RPMI7951 (cell line): ENCODE data around the gene ALDH5A1. TPM values are rescaled to one million over a fixed set of nuclear protein-coding genes. Genes with fewer than 3 reads are reported as not detected.

Experiments
- DNase-seq: peaks from one replicate; pipeline ENCODE4 v3.0.0-alpha.2; 2012; ENCODE audit warnings: low read depth
- total RNA-seq: library from RNA; depleted of rRNA; stranded (reverse); fragments of >200 nt; shearing (Covaris generic); gene quantifications from 2 replicates; pipeline ENCODE4 v1.2.3, GENCODE V29; 2014; rRNA removed

The ALDH5A1 gene
- total RNA-seq, 1 experiment from 2014 or later, result under 0.01 TPM

DNA sequence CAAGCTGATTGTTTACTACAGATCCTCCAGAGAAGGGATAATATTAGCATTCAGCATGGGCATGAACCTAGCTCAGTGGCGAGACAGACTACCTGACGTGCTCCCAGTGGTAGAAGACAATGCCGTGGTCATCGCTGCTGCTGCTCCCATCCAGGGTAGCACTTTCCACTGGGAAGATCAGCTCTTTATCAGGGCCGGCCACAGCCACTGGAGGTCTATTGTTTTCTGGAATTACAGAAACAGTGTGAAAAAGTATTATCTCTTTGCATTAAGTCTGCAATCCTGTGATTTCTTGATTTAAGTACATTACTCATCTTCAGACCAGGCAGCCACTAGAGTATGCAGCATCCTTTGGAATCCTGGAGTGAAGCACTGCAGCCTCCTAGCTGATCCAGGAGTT, 75.0 kb downstream of the ALDH5A1 start:
- DNase-seq, result no peak

DNA sequence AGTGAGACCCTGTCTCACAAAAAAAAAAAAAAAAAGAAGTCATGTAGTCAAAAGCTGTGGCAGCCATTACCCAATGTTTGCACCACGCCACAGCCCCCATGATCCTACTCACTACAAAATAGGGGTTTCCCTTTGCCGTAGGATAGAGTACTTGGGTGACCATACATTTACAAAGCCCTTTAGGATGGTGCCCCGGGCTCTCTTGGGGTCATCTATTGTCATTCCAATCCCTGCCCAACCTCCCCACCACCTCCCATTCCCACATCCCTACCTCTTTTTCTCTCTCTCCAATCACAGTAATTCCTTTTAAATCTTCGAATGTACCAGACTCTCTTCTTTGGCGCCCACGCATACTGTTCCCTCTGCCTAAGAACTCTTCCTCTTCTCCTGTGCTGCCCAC, 76.6 kb downstream of the ALDH5A1 start:
- no peak for DNase-seq

DNA sequence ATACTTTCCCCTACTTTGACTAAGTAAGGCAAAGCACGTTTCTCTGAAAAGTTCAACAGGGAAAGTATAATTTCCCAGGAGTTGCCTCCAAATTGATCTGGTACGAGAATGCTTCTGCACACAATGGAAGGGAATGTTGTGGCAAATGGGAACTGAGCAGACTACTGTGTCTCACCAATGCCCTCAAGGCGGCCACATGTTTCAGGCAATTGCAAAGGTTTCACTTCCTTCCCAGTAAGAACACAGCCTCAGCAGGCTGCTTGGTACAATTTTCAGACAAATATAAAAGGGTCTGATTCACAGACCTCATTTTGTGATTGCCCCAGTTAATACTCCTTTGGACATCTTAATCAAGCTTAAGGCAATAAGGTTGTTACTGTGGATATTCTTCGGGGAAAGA, 80.0 kb downstream of the ALDH5A1 start:
- peak; percentile 53 for DNase-seq

DNA sequence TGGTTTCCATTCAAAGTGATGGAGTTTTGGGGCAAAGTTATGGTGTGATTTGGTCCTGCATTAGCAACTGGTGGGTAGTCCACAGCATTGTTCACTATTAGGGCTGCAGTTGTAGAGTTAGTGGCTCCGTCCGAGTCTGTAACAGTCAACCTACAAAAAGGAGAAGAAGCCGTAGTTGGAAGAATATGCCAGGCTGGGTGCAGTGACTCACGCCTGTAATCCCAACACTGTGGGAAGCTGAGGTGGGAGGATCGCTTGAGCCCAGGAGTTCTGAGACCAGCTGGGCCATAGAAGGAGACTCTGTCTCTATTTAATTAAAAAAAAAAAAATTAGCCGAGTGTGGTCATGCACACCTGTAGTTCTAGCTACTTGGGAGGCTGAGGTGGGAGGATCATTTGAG, 81.7 kb downstream of the ALDH5A1 start:
- no peak for DNase-seq

DNA sequence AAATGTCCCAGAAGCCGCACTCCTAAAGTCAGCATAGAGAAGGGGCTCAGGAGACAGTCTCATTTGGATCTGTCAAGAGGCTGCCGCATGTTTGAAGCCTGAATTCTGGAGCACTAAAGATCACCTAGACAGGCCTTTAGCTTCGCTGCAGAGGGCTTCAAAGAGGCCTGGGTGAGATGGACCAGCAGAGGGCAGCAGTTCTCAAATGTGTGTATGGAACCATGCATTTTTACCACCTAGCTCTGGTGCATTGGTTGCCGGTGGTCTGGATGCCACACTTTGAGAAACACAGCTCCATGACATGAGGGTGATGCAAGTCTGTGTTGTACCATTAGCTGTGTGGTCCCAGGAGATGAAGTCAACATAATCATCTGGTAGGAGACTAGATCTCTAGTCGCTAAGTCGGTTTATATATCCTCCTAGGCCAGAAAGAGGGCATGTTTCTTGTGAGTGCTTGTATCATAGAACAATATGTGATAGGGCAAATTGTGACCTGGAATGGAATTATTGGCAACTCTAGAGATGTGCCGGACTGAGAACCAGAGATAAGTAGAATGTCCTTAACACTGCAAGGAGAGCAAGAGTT, 86.4 kb downstream of the ALDH5A1 start:
- DNase-seq, result peak; percentile 58

DNA sequence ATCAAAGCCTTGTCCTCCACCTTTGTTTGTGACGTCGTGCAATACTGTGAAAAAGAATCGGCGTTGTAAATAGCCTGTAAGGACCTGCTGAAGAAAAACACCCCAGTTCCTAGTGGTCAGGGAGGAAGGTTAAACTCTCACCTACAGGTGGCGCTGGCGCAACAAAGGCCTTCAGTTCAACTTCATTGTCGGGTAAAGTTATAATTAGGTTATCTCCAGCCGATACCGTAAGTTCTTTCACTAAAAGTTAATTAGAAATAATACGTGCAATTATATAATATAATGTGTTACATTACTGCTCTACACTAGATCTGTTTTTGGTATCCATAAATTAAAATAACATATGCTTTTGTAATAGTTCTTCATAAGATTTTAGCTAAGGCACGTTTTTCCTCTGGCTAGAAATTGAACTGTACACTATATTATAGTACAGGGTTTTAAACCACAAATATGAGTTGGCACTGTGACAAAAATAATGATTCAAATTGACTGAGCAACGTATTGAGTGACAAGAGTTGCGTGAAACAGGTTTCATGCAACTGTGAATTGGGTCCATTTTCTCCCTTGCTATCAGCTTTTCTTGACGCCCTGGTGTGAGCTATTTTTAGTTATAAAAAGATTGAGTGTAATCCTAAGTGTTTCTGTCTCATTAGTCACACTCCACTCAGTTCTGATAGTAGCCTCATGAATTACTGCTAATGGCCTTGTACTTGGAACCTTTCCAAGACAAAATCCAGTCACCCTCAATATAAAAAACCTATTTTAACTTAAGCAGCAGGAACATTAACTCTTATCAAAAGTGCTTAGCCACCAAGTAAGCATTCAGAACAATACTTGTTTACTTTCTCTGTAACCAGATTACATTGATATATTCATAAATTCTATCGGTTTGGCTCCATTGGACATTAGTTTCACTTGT, 89.0 kb downstream of the ALDH5A1 start:
- peak; percentile 55 for DNase-seq

DNA sequence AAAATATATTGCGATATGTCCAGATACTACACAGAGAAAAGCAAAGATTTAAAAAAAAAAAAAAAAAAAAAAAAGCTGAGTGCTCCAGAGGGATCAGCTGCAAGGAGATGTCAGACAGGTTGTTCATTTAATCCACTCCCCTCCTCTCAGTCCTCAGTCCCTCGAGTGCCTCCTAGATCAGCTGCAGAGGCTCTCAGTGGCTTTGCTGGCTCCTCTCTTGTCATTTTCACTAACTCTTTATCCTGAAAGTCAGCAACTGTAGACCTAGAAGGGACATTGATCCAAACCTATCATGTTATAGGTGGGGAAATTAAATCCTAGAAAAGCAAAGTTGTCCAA, 89.6 kb downstream of the ALDH5A1 start:
- DNase-seq, result no peak

Other genes starting within 250 kb of the ALDH5A1 start
- gene DCDC2, start 136.9 kb upstream of the ALDH5A1 start, total RNA-seq, result under 0.01 TPM in 1 of 2 replicates, not detected in the other
- gene MRS2, start 92.0 kb upstream of the ALDH5A1 start, total RNA-seq, result 24.4 and 26.5 TPM in 2 replicates
- gene GPLD1, start 5.4 kb upstream of the ALDH5A1 start, total RNA-seq, result not detected in 2 replicates
- not detected in 2 replicates for gene KIAA0319, start 151.2 kb downstream of the ALDH5A1 start, total RNA-seq
- 19.7 and 30.0 TPM in 2 replicates for gene TDP2, start 171.9 kb downstream of the ALDH5A1 start, total RNA-seq
- gene ACOT13, start 172.1 kb downstream of the ALDH5A1 start, total RNA-seq, result 7.9 and 9.3 TPM in 2 replicates
- gene C6orf62, start 224.2 kb downstream of the ALDH5A1 start, total RNA-seq, result 96.1 and 105 TPM in 2 replicates